Activated B cell treated with CpG ODN at 0.5 μM for 24 hours (primary cell): ENCODE data around the gene C1orf116. TPM values are rescaled to one million over a fixed set of nuclear protein-coding genes. Genes with fewer than 3 reads are reported as not detected.

ENCODE experiments used
- ATAC-seq: fragments of 200-7000 bp; cut with Tn5 transposase; one replicate; pipeline ENCODE4 v1.10.0; 2021; ENCODE audit warnings: low read depth, mild to moderate bottlenecking, moderate library complexity
- CTCF ChIA-PET: fragments of 350-600 bp; sonication (Branson Sonifier 250); formaldehyde crosslinking; loops from one replicate; lab custom pipeline; 2021; ENCODE audit warnings: antibody characterized with exemption; lab: Charles Lee
- POLR2A ChIA-PET: fragments of 350-600 bp; sonication (Branson Sonifier 250); formaldehyde crosslinking; loops from one replicate; lab custom pipeline; 2021; ENCODE audit warnings: antibody characterized with exemption; lab: Charles Lee
- DNase-seq: peaks from one replicate; pipeline ENCODE4 v3.0.0; 2022
- H3K27ac Mint-ChIP-seq: one replicate; pipeline ENCODE4 v1.8.0; 2020; ENCODE audit warnings: mixed read lengths
- H3K27me3 Mint-ChIP-seq: one replicate; pipeline ENCODE4 v1.8.0; 2021; ENCODE audit warnings: mixed read lengths
- H3K36me3 Mint-ChIP-seq: one replicate; pipeline ENCODE4 v1.8.0; 2021; ENCODE audit warnings: low read depth, mixed read lengths
- H3K4me1 Mint-ChIP-seq: one replicate; pipeline ENCODE4 v1.8.0; 2021; ENCODE audit warnings: mixed read lengths
- H3K4me3 Mint-ChIP-seq: one replicate; pipeline ENCODE4 v1.8.0; 2020; ENCODE audit warnings: mild to moderate bottlenecking, mixed read lengths
- H3K9me3 Mint-ChIP-seq: one replicate; pipeline ENCODE4 v1.8.0; 2020; ENCODE audit warnings: mixed read lengths
- CTCF ChIP-seq: fragments of 200-600 bp; IDR thresholded peaks from one replicate; pipeline ENCODE4 v1.8.0; 2022; ENCODE audit warnings: antibody characterized with exemption, mild to moderate bottlenecking
- intact Hi-C: fragments of 100-400 bp; cut with micrococcal nuclease; formaldehyde crosslinking; loops from one replicate; pipeline ENCODE4 v1.15.1; 2024
- total RNA-seq: library from RNA; stranded (reverse); gene quantifications from 2 replicates; pipeline ENCODE4 v1.2.3, GENCODE V29; 2022

The C1orf116 gene
- total RNA-seq, 1 donor from 2014 or later = 0.09 TPM

- Mint-ChIP-seq H3K9me3 (no peaks in the 10 kb centered on the region), H3K36me3 (peaks cover 7% of the 10 kb centered on the region), H3K4me3 (no peak overlapping the region), H3K27me3 (no peaks in the 10 kb centered on the region), H3K4me1 (no peaks in the 10 kb centered on the region), H3K27ac (no peak overlapping the region)
- ChIA-PET POLR2A (interaction anchor here (1.0 kb wide), 1 partner anchor 26 kb away, joined by 3 read pairs; the partner anchor contains the start of gene PFKFB2), CTCF (interaction anchor here (0.7 to 14.6 kb wide), 7 partner anchors 10 to 421 kb away, joined by 3 to 174 read pairs (median 7); partner anchors contain the start of genes C4BPB, CR1 and PFKFB2)
- DNase-seq (no peak), ATAC-seq (no peak)
- no peak for TF ChIP-seq CTCF
- intact Hi-C loops = loop anchor here (5.0 kb wide), 2 partner anchors 71 to 351 kb away; no protein-coding TSS in a partner anchor
Observed at GRCh38 chr1:207078578-207079132, 46.1 kb upstream of the C1orf116 start.

GRCh38 chr1:207077470-207078377 lies 45.2 kb upstream of the C1orf116 start:
- POLR2A ChIA-PET = no interaction called here
- peaks cover 14% of the 10 kb centered on the region for H3K36me3 Mint-ChIP-seq
- DNase-seq = no peak

GRCh38 chr1:207077012-207077411 lies 44.5 kb upstream of the C1orf116 start:
- H3K36me3 Mint-ChIP-seq = peaks cover 22% of the 10 kb centered on the region
- intact Hi-C loops = loop anchor here (1.0 to 5.0 kb wide), 5 partner anchors 27 to 443 kb away; no protein-coding TSS in a partner anchor
- no peaks in the 10 kb centered on the region for H3K9me3 Mint-ChIP-seq
- no peak for TF ChIP-seq CTCF
- ChIA-PET POLR2A (no interaction called here), CTCF (interaction anchor here (0.6 to 14.6 kb wide), 6 partner anchors 17 to 802 kb away, joined by 3 to 174 read pairs (median 5); partner anchors contain the start of genes CR1 and PFKFB2)
- H3K4me3 Mint-ChIP-seq = no peak overlapping the region
- no peak overlapping the region for H3K27ac Mint-ChIP-seq
- H3K4me1 Mint-ChIP-seq = no peaks in the 10 kb centered on the region
- DNase-seq (no peak), ATAC-seq (no peak)
- H3K27me3 Mint-ChIP-seq = no peaks in the 10 kb centered on the region

More at GRCh38 chr1:207077470-207078377, 45.2 kb upstream of the C1orf116 start:
- Mint-ChIP-seq H3K27me3 (no peaks in the 10 kb centered on the region), H3K27ac (no peak overlapping the region), H3K4me3 (no peak overlapping the region), H3K4me1 (no peaks in the 10 kb centered on the region), H3K9me3 (no peaks in the 10 kb centered on the region)
- ATAC-seq = peak; percentile 95
- CTCF ChIA-PET = interaction anchor here (0.6 to 14.6 kb wide), 9 partner anchors 18 to 801 kb away, joined by 3 to 174 read pairs (median 4); partner anchors contain the start of genes CR1 and PFKFB2
- intact Hi-C loops = loop anchor here (1.0 to 5.0 kb wide), 5 partner anchors 27 to 443 kb away; no protein-coding TSS in a partner anchor
- no peak for TF ChIP-seq CTCF

GRCh38 chr1:207076181-207076955 lies 43.8 kb upstream of the C1orf116 start:
- POLR2A ChIA-PET = interaction anchor here (0.7 kb wide), 1 partner anchor 20 kb away, joined by 4 read pairs; no protein-coding TSS in a partner anchor
- Mint-ChIP-seq H3K27ac (no peak overlapping the region), H3K36me3 (peaks cover 27% of the 10 kb centered on the region), H3K4me1 (no peaks in the 10 kb centered on the region), H3K27me3 (no peaks in the 10 kb centered on the region), H3K9me3 (no peaks in the 10 kb centered on the region), H3K4me3 (no peak overlapping the region)
- CTCF ChIA-PET = interaction anchor here (0.8 to 14.6 kb wide), 6 partner anchors 16 to 423 kb away, joined by 3 to 174 read pairs (median 6); partner anchors contain the start of genes CR1 and PFKFB2
- DNase-seq (no peak), ATAC-seq (no peak)
- TF ChIP-seq CTCF = no peak
- intact Hi-C loops = loop anchor here (5.0 kb wide), 2 partner anchors 69 to 349 kb away; no protein-coding TSS in a partner anchor
